ENCODE measurements around the gene DACT3.

Gene DACT3

DNA sequence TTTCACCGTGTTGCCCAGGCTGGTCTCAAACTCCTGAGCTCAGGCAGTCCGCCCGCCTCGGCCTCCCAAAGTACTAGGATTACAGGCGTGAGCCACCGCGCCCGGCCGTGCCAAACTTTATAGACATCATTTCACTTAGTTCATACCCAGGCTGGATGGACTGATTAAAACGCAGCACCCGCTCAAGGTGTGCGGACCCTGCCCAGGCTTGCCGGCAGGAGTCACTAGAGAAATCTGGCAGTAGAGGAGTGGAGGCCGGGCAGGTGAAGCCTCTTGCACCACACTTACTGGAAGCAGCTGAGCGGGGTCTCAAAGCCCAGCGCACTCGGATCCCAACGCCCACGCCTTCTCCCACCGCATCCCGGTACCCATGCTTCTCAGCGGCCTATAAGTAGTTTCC, 47.5 kb downstream of the DACT3 start:
- no peak for DNase-seq

DNA sequence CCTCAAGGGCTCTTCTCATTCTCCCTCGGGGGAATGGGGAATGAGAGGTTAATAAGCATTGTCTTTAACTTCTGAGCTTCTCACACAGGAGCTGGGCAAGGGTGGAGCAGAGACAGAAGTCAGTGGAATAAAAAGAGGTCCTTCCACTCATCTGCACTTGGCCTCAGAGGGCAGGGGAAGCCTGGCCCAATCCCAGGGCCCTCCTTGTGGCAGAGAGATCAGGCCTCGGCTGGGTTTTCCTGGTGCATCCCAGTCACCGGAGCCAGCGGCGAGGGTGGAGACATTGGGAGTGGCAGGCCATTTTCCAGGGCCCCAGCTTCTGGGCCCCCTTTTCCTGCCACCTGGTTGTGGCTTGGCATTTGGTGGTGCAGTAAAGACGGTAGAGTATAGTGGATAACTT, 49.2 kb downstream of the DACT3 start:
- DNase-seq, result no peak

DNA sequence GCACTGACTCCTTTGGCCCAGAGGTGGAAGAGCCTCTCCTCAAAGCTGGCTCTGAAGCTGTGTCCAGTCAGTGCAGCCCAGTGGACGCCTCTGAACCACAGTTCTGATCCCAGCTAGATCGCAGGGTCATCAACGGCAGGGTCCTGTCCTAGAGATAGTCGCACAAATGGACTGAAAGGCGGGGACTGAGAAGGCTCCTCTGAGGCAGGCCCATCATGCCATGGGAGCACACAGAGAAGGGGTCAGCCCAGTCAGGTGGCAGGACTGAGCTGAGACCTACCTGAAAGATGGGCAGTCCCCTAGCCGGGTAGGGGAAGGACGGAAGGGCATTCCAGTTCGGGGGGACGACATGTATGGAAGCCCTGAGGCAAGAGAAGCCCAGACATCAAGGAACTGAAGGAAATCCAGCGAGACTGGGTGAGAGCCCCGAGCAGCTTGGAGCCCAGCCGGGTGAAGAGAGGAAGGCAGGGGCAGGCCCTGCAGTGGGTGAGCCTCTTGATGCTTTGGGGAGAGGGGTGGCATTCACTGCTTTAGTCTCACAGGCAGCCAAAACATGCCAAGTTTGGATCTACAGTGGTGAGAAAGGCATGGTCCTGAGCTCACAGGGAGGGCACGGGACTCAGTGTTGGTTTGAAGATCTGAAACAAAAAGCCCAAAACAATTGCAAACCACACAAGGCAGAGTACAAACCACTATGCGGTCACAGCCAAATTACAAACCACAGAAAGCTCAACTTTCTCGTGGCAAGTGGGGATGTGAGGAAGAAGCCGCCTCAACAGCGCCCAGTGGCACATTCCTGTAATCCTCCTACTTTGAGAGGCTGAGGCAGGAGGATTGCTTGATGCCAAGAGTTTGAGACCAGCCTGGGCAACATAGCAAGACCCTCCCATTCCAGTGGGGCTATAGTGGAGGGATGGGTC, 49.9 kb downstream of the DACT3 start:
- DNase-seq, result no peak

DNA sequence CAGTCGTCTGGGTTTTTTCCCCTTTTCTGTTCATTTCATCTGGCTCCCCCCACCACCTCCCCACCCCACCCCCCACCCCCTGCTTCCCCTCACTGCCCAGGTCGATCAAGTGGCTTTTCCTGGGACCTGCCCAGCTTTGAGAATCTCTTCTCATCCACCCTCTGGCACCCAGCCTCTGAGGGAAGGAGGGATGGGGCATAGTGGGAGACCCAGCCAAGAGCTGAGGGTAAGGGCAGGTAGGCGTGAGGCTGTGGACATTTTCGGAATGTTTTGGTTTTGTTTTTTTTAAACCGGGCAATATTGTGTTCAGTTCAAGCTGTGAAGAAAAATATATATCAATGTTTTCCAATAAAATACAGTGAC, 50.6 kb downstream of the DACT3 start:
- no peak for DNase-seq

DNA sequence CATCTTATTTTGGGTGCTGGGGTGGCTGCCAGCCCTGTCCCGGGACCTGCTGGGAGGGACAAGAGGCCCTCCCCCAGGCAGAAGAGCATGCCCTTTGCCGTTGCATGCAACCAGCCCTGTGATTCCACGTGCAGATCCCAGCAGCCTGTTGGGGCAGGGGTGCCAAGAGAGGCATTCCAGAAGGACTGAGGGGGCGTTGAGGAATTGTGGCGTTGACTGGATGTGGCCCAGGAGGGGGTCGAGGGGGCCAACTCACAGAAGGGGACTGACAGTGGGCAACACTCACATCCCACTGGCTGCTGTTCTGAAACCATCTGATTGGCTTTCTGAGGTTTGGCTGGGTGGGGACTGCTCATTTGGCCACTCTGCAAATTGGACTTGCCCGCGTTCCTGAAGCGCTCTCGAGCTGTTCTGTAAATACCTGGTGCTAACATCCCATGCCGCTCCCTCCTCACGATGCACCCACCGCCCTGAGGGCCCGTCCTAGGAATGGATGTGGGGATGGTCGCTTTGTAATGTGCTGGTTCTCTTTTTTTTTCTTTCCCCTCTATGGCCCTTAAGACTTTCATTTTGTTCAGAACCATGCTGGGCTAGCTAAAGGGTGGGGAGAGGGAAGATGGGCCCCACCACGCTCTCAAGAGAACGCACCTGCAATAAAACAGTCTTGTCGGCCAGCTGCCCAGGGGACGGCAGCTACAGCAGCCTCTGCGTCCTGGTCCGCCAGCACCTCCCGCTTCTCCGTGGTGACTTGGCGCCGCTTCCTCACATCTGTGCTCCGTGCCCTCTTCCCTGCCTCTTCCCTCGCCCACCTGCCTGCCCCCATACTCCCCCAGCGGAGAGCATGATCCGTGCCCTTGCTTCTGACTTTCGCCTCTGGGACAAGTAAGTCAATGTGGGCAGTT, 51.2 kb downstream of the DACT3 start:
- DNase-seq, result no peak

DNA sequence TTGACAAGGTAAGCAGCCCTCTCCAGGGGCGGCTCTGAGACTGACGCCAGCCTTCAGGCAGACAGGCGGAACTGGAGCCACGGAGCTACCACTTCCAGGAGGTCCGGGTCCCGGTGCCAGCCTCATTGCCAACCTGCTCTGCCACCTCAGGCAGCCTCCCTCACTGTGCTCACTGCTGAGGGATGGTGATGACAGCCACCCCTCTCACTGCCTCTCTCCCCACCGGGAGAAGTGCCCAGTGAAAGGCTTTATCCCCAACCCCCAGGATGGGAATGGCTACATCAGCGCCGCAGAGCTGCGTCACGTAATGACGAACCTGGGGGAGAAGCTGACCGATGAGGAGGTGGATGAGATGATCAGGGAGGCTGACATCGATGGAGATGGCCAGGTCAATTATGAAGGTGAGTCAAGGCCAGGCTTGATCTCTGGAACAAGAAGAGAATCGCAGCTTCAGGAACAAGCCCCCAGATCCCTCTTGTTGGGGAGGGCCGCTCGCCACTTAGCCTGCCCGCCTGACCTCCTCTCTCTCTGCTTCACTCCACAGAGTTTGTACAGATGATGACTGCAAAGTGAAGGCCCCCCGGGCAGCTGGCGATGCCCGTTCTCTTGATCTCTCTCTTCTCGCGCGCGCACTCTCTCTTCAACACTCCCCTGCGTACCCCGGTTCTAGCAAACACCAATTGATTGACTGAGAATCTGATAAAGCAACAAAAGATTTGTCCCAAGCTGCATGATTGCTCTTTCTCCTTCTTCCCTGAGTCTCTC, 52.2 kb downstream of the DACT3 start:
- DNase-seq, result peak in 1 of 51 donors; percentile 49

DNA sequence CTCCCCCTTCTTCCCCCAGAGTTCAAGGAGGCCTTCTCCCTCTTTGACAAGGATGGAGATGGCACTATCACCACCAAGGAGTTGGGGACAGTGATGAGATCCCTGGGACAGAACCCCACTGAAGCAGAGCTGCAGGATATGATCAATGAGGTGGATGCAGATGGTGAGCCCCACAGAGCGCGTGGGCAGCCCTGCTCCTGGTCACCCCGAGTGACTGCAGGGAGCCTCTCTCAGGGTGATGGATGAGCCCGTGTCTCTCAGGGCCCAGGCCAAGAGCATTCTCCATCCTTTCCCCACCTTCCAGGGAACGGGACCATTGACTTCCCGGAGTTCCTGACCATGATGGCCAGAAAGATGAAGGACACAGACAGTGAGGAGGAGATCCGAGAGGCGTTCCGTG, 52.8 kb downstream of the DACT3 start:
- DNase-seq, result no peak

DNA sequence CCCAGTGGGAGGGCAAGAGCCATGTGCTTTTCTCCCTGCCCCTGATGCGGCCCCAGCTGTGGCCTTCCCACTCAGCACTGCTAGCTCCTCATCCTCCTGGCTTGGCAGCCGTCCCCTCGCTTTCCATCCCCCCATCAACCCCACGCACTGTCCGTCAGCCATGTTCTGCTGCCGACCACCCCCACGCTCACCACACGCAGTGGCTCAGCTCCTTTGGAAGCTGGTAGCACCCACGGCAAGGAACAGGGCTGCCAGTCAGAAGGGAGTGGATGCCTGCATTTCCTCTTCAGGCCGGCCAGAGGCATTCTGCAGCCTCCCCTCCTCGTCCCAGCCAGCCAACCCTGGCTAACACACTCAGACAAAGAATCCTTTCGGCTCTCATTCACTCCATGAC, 53.5 kb downstream of the DACT3 start:
- peak in 17 of 51 donors; percentile 9 to 69 (median 31) for DNase-seq

DNA sequence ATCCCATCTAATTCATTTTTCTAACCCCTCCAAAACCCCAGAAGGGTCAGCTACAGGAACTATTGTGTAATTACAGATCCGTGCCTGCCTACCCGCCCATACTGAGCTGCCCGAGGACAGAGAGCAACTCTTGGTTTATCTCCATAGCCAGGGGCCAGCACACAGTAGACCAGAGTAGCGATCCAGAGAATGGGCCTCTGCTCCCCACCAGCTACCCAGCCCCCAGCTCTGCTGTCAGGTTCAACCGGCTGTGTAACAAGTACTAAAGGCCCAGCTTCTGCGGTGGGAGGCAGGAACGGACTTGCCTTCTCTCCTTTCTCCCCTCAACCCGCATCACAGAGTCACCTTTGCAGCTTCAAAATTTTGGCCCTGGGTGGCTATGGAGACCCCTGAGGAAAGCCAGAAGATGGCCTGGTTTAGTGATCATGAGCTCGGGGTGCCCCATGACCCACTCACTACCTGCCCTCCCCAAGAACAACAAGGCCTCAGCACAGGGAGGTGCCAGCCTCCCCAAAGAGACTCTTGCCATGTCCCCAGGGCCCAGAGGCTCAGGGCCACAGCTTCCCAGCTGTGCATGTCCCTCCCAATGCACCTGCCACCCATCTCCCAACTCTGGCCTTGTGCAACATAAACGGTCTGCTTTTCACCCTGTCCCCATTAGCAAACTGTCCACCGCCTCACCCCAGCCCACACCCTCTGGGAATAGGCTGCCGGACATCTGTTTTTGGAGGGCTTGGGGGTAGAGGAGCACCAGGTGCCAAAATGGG, 54.1 kb downstream of the DACT3 start:
- DNase-seq, result no peak

DNA sequence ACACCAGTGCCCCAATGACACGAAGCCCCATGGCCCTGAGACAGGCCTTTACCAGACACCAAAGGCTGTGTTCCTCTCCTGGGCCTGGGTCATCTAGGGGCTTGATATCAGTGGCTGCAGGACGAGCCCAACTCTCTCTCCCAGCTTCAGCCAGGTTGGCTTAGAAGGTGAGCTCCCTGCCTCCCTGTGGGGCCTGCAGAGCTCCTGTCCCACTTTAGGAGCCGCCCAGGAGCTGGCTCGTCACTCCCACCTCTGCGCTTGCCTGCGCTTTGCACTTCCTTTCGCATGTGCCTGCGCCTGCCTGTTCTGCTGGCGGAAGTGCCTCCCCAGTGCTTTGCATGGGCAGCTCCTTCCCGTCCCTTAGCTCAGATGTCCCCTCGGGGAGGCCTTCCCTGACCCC, 55.0 kb downstream of the DACT3 start:
- no peak for DNase-seq

DNA sequence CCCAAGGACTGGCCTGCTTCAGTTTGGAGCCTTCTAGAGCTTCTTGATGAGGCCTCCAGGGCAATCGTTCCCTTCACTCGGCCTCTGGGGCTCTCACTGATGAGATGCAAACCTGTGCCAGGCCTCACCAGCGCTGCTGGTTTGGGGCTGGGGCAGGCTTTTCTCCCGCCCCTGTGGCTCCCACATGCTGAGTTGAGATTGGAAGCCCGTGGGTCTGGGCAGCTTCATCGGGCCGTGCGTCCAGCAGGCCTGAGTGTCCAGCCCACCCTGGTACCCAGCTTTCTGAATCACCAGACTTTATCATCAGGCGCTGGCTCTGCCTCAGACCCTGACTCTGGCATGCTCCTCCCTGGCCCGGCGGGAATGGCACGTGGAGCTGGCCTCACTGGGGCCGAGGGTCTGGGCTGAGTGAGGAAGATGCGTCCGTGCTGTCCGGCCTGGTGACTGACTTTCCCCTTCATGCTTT, 55.6 kb downstream of the DACT3 start:
- DNase-seq, result peak in 1 of 51 donors; percentile 35

DNA sequence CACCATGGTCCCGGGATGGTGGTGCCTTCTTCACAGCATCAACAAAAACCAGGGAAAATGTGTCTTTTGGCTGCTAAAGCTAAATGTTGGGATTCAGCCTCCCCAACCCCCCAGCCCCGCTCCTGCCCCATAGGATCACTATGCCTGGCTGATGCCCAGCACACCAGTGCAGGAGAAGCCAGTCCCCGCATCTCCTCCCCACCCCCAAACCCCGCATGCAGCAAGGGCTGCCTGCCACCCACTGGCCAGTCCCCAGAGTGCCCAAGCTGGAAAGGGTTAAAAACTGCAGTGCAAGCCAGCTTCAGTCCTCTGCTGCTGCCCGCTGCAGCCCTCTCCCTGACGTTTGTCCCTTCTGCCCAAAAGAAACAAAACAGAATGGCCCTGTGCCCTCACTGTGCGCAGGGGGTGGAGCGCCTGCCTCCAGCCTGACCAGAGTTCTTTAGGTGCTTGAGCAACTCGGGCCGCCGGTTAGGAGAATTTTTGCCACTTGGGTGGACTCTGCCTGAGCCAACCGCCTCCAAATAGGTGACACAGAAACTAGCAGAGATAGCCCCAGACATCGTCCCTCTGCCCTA, 56.1 kb downstream of the DACT3 start:
- DNase-seq, result peak in 26 of 51 donors; percentile 15 to 59 (median 36)

DNA sequence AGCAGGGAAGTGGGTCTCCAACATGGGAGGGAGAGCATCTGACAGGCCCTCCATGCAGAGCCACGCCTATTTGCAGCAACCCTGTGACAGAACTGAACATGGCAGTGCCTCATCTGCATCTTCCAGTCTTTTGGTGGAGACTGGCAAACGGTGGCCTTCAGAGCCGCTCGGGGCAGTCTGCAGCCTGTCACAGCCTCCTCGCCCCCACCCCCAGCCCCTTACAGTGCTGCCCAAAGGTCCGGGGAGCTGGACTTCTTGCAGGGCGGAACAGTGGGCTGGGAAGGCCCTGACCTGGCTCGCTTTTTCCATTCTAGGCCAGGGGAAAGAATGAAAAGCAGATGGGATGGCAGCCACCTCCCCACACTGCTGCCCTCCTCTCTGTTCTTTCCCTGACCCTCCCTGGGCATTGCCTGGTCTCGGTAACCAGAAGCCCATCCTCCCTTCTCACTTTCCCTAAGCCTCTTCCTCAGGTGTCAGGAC, 57.2 kb downstream of the DACT3 start:
- DNase-seq, result peak in 2 of 51 donors; percentile 11 to 14

DNA sequence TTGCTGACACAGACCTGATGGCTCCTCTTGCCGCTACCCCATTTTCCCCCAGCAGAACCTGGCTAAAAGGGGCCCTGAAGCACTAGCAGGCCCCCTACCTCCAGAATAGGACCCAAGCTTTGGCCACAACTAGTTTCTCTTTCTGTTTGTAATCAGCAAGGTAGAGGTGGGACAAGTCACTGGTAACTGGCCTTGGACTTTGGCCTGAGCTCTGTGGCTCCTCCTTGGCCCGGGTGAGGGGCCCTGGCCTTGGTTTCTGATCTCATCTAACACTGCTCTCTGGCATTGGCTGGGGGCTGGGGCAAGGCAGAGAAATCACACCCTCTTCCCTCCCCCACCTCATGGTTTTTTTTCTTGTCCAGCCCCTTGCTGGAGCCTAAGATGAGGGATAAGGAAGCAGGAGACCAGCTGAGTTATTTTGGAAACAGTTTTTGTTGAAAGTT, 57.8 kb downstream of the DACT3 start:
- DNase-seq, result no peak

DNA sequence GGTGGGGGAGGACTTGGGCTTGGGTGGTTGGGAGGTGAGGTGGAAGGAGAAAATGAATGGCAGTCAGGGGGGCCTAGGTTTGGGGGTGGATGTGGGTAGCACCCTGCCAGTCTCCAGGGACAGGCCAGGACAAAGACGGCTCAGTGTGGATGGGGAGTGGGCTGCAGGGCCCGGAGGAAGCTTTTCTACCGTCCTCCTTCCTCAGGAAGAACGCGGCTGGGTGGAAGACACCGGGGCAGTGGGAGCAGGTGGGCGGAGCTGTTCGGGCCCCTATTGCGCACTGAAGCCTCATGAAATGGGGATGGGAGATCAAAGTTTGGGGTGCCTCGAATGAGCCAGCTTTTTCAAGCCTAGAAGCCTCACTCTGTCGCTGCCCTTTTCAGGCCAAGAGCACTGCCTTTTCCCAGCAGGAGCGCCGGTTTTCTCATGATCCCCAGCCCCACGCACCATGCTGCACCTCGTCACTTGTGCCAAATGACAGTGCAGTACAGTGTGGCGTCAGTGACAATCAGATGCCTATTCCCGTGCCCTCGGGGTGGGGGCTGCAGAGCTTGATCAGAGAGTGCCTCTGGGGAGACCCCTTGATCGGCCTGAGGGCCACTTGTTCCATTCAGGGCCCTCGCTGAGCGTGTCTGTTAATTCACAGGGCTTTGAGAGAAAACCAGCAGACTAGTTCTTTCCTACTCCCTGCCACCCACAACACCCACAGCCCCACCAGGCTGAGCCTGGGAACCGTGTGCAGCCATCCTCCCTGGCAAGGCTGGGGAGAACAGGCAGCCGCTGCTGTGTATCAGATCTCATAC, 58.4 kb downstream of the DACT3 start:
- DNase-seq, result peak in 16 of 51 donors; percentile 30 to 82 (median 44)

DNA sequence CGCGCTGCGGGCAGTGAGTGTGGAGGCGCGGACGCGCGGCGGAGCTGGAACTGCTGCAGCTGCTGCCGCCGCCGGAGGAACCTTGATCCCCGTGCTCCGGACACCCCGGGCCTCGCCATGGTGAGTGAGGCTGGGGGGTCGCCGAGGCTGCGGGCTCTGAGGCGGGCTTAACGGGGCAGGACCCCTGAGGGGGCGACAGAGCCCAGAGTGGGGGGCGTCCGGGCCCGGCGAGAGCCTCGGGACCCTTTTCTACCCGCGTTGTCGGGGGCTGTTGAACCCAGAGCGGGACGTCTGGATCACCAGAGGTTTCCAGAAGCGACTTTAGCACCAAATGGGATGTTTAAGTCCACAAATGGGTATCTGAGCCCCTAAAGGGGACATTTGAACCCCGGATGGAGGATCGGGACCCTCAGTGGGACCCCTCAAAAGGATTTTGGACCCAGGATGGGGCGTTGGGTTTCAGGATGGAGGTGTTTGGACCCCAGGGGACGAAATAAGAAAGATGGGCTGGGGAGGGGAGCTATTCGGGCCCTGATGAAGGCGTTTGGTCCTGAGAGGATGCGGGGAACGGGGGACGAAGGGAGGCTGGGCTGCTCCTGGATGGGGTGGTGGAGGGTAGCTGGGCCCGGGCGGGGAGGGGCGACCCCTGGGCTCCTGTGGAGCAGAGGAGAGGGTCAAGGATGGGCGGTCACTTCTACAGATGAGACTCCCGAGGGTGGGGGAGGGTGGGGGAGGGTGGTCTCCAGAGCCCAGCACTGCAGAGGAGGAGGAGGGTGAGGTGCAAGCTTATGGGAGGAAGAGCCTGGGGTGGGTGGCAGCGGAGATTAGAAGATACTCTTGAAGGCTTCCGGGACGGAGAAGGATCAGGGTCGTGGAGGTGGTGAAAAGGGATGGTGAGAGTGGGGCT, 59.4 kb downstream of the DACT3 start, which contains the start of gene CALM3:
Gene CALM3 (plus strand): TSS at position 13 of the 907 bp plus-strand sequence. CDS start 105 bp downstream, at position 118.
- peak in 4 of 51 donors; percentile 21 to 44 (median 40) for DNase-seq

DNA sequence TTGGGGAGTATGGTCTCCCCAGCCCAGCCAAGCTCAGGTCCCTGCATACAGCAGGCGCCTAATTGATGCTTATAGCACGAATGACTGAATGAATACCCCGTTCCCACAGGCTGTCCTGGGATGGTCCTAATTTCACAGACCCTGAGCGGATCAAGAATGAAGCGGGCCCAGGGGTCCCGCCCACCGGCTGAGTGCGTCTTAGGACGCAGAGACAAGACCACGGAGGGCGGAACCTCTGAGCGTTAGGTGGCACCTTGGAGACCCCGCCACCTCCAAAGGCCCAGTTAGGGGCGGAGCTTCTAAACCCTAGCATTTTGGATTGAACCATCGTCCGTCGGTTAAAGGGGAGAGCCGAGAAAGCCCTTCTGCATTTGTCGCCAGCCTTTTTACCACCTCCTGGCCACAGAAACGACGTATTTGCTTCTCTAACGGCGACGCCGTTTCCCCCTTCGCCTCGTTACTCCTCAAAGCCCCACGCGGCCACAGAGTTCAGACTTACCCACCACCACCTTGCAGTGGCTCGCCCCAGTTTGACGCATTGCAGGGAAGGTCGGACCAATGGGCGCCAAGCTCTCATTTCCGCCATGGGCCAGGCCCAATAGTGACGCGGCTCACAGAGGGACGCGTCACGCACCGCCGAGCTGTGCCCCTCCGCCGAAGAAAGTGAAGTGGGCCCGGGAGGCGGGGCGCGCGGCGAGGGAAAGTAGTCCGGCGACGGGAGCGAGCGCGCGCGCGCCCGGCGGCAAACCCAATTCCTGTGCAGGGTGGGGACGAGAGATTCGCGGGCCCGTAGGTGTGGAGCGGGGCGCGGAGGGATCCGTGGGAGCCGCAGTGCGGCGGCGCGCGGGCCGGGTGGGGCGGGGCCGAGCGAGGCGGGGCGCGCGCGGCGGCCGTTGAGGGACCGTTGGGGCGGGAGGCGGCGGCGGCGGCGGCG, 60.3 kb downstream of the DACT3 start:
- peak; percentile 67 to 100 (median 94) for DNase-seq

Data from hypothalamus (tissue), 51 donors.